Panc1 (cell line): ENCODE results near the gene ZNF492. TPM values are rescaled to one million over a fixed set of nuclear protein-coding genes. Genes with fewer than 3 reads are reported as not detected.

ENCODE experiments used
- ATAC-seq: fragments of 200-7000 bp; cut with Tn5 transposase; 2 replicates; pipeline ENCODE4 v1.9.1; 2020; ENCODE audit warnings: mild to moderate bottlenecking, moderate library complexity
- BruUV-seq: library from RNA; stranded (reverse); fragments of 400-500 nt; replicated peaks from 2 replicates; lab custom pipeline; 2021; lab: Mats Ljungman, UMichigan
- CTCF ChIA-PET: fragments of 300-600 bp; sonication (Branson Sonifier 250); formaldehyde crosslinking; loops from one replicate; lab custom pipeline; 2022; ENCODE audit warnings: antibody characterized with exemption; lab: Charles Lee
- POLR2A ChIA-PET: fragments of 300-600 bp; sonication (Branson Sonifier 250); formaldehyde crosslinking; loops from one replicate; lab custom pipeline; 2022; ENCODE audit warnings: antibody characterized with exemption; lab: Charles Lee
- DNase-seq: peaks from one replicate; pipeline ENCODE4 v3.0.0-alpha.2; 2010; ENCODE audit warnings: low read depth, low spot score
- H3K27ac ChIP-seq: 2 replicates; pipeline ENCODE4 v1.5.1; 2011; ENCODE audit warnings: mild to moderate bottlenecking, low read length, inconsistent platforms
- H3K27me3 ChIP-seq: fragments of 200-500 bp; sonication (Bioruptor generic); 2 replicates; pipeline ENCODE4 v1.6.0; 2014; ENCODE audit warnings: low read length, inconsistent platforms; ENCODE audit not compliant: control insufficient read depth, insufficient read depth
- H3K36me3 ChIP-seq: fragments of 200-500 bp; sonication (Bioruptor generic); 2 replicates; pipeline ENCODE4 v1.5.1; 2014; ENCODE audit warnings: inconsistent platforms, mild to moderate bottlenecking, low read length, moderate library complexity; ENCODE audit not compliant: control insufficient read depth, insufficient read depth
- H3K4me1 ChIP-seq: 2 replicates; pipeline ENCODE4 v1.5.1; 2011; ENCODE audit warnings: inconsistent platforms, mild to moderate bottlenecking, low read length, moderate library complexity; ENCODE audit not compliant: control insufficient read depth, insufficient read depth
- H3K4me3 ChIP-seq, 2 experiments: 2 replicates each; pipeline ENCODE4 v1.5.1; 2011 to 2012; ENCODE audit warnings: low read depth in 2 of 2, low read length in 2 of 2, mild to moderate bottlenecking in 2 of 2, inconsistent platforms in 1 of 2, moderate library complexity in 1 of 2
- H3K9me3 ChIP-seq: fragments of 200-500 bp; sonication (Bioruptor generic); 2 replicates; pipeline ENCODE4 v1.5.1; 2014; ENCODE audit warnings: low read depth, mild to moderate bottlenecking, inconsistent platforms, low read length, moderate library complexity; ENCODE audit not compliant: control insufficient read depth, insufficient read depth
- CTCF ChIP-seq: fragments of 450-650 bp; IDR thresholded peaks from 2 replicates; pipeline ENCODE4 v1.5.1; 2017; ENCODE audit warnings: mild to moderate bottlenecking
- POLR2AphosphoS5 ChIP-seq: IDR thresholded peaks from 2 replicates; pipeline ENCODE4 v1.6.1; 2012; ENCODE audit warnings: mild to moderate bottlenecking, low read depth, low read length, moderate library complexity
- REST ChIP-seq, 2 experiments: IDR thresholded peaks; 2 replicates each; pipeline ENCODE4 v1.6.1; 2011 to 2012; ENCODE audit warnings: low read depth in 2 of 2, control low read depth in 1 of 2, low read length in 1 of 2, mild to moderate bottlenecking in 1 of 2, moderate library complexity in 1 of 2; ENCODE audit not compliant: insufficient read depth in 1 of 2
- SIN3A ChIP-seq: IDR thresholded peaks from 2 replicates; pipeline ENCODE4 v1.6.1; 2012; ENCODE audit warnings: low read depth, mild to moderate bottlenecking, low read length, moderate library complexity, borderline replicate concordance; ENCODE audit not compliant: insufficient read depth
- TCF7L2 ChIP-seq: IDR thresholded peaks from 2 replicates; pipeline ENCODE4 v1.6.1; 2011; ENCODE audit warnings: mild to moderate bottlenecking, low read depth, low read length, inconsistent platforms
- in situ Hi-C: cut with HindIII; loops from 2 replicates; pipeline ENCODE4 v1.10.0; 2016; ENCODE audit warnings: low sequenced_read_pairs, low pct_unique_long_range_greater_than_20kb
- intact Hi-C: fragments of 100-400 bp; cut with micrococcal nuclease; formaldehyde crosslinking; loops from one replicate; pipeline ENCODE4 v1.10.0; 2022; ENCODE audit not compliant: unreplicated experiment
- total RNA-seq: library from RNA; stranded (reverse); gene quantifications from one replicate; pipeline ENCODE4 v1.2.1, GENCODE V29; 2021; ENCODE audit not compliant: unreplicated experiment

ZNF492 gene
- total RNA-seq, 1 experiment from 2014 or later: not detected

- no peak for DNase-seq
- no peaks in the 10 kb centered on the region for H3K4me1 ChIP-seq
- in situ Hi-C loops (no loop called here), intact Hi-C loops (no loop called here)
- no peak for TF ChIP-seq POLR2AphosphoS5
- TF ChIP-seq TCF7L2: no peak
- TF ChIP-seq SIN3A: no peak
- no peak for TF ChIP-seq REST (IDR thresholded peaks at IDR 0.05; ENCODE audit: insufficient read depth in 1 of 2, low read depth in 2 of 2, low read length in 1 of 2)
- TF ChIP-seq CTCF: no peak
- no peak for ATAC-seq
- H3K27me3 ChIP-seq: no peaks in the 10 kb centered on the region
- ChIA-PET POLR2A (no interaction called here), CTCF (no interaction called here)
- BruUV-seq: no TSS peak
- H3K9me3 ChIP-seq: no peaks in the 10 kb centered on the region
- H3K4me3 ChIP-seq: no peak overlapping the region
- H3K27ac ChIP-seq: no peak overlapping the region
- H3K36me3 ChIP-seq: no peaks in the 10 kb centered on the region
Measured at GRCh38 chr19:22600690-22601648, 33.2 kb upstream of the ZNF492 start.

- Histone ChIP-seq H3K36me3 (no peaks in the 10 kb centered on the region), H3K27ac (no peak overlapping the region), H3K27me3 (no peaks in the 10 kb centered on the region), H3K9me3 (no peaks in the 10 kb centered on the region), H3K4me1 (no peaks in the 10 kb centered on the region), H3K4me3 (no peak overlapping the region)
- DNase-seq: no peak
- intact Hi-C loops: no loop called here
- ATAC-seq: no peak
- TF ChIP-seq POLR2AphosphoS5 (no peak), TCF7L2 (no peak), REST (IDR thresholded peaks at IDR 0.05; ENCODE audit: insufficient read depth in 1 of 2, low read depth in 2 of 2, low read length in 1 of 2) (no peak), SIN3A (no peak)
- ChIA-PET CTCF (no interaction called here), POLR2A (no interaction called here)
- BruUV-seq: no TSS peak
- in situ Hi-C loops: no loop called here
Measured at GRCh38 chr19:22601906-22602630, 32.1 kb upstream of the ZNF492 start.
